ENCODE measurements around the gene MYO18A.

MYO18A gene

DNA sequence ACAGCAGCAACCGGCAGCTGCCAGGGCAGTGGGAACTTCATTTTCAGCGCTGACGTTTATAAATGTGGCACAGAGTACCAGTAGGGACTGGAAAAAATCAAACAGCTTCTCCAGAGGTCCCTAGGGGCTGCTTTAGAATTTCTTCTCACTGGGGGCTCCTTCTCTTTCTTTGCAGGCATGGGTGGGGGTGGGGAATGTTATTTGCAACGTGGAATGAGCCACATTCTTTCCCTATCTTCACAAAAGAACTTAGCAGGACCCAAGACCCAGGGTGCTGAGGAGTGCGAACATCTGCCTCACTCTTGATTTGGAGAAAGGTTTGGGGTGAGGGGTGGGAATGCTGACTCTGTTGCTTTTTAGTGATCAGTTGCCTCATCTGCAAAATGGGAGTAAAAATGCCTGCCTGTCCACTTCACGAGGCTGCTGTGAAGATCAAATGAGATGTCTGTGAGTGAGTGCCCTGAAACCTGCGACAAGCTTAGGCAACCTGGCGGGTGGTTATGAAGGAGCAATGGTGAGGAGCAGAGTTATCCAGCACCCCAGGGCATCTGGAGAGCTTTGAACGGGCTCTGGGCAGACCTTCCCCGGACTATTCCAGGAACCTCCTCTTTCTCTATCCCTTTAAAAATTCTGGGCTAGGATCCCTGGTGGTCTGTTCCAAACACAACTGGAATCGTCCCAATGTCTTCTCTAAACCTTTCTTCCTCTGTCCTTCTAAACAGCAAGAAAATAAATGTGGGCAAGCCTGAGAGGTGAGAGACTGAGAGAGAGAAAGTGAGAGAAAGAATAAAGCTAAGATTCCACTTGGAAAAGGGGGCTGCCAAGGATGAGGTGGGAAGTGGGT is 148.0 kb downstream of the MYO18A start:
- no peak overlapping the region for H3K27ac ChIP-seq
- TF ChIP-seq, protein P1, sequence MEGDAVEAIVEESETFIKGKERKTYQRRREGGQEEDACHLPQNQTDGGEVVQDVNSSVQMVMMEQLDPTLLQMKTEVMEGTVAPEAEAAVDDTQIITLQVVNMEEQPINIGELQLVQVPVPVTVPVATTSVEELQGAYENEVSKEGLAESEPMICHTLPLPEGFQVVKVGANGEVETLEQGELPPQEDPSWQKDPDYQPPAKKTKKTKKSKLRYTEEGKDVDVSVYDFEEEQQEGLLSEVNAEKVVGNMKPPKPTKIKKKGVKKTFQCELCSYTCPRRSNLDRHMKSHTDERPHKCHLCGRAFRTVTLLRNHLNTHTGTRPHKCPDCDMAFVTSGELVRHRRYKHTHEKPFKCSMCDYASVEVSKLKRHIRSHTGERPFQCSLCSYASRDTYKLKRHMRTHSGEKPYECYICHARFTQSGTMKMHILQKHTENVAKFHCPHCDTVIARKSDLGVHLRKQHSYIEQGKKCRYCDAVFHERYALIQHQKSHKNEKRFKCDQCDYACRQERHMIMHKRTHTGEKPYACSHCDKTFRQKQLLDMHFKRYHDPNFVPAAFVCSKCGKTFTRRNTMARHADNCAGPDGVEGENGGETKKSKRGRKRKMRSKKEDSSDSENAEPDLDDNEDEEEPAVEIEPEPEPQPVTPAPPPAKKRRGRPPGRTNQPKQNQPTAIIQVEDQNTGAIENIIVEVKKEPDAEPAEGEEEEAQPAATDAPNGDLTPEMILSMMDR (IDR thresholded peaks at IDR 0.05), result no peak
- TF ChIP-seq ZFX (IDR thresholded peaks at IDR 0.05; ENCODE audit: borderline replicate concordance), result no peak

GRCh38 chr17:29031488-29031887 is 148.7 kb downstream of the MYO18A start:
- TF ChIP-seq, protein P1 (IDR thresholded peaks at IDR 0.05), result no peak
- no peak for TF ChIP-seq ZFX (IDR thresholded peaks at IDR 0.05; ENCODE audit: borderline replicate concordance)
- no peak overlapping the region for H3K27ac ChIP-seq

GRCh38 chr17:29024316-29024952 is 155.8 kb downstream of the MYO18A start:
- TF ChIP-seq, protein P1 (IDR thresholded peaks at IDR 0.05), result no peak
- TF ChIP-seq ZFX (IDR thresholded peaks at IDR 0.05; ENCODE audit: borderline replicate concordance), result no peak
- H3K27ac ChIP-seq, result no peak overlapping the region

DNA sequence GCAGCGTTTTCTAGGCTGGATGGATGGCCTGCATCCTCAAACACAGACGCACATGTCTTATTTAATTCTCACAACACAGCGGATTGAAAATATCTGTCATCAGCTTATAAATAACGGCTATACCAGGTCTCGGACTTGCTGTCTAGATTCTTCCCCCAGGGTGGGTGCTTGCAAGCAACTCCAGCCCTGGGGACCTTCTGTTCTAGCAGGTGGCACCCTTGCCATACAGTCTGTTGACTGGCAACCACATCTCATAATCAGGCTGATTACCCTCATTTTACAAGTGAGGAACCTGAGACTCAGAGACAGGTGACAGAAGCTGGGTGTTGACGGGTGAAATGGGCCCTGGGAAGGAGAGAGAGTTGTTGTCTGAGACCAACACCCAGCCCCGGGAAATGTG is 158.1 kb downstream of the MYO18A start:
- H3K27ac ChIP-seq, result no peak overlapping the region
- no peak for TF ChIP-seq ZFX (IDR thresholded peaks at IDR 0.05; ENCODE audit: borderline replicate concordance)

DNA sequence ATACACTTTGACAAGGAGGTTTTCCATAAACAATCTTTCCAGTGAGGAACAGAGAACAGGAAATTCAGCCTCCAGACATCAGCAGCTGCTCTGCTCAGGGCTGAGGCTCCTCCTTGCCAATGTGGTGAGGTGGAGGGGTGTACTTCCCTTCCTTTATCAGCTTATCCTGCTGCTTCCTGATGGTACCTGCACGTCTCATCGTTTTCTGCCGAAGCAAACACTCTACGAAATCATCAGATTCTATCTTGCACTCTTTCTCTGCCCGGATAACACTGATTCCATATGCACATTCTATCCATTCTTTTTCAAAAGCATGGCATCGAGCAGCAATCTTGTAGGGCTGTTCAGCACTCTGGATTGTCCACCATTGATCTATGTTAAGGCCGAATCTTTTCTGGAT is 159.0 kb downstream of the MYO18A start:
- H3K27ac ChIP-seq, result no peak overlapping the region
- TF ChIP-seq, protein P1 (IDR thresholded peaks at IDR 0.05), result no peak
- no peak for TF ChIP-seq ZFX (IDR thresholded peaks at IDR 0.05; ENCODE audit: borderline replicate concordance)

Measured in 22Rv1 (cell line).